Omental fat pad (tissue), 4 donors: ENCODE data around the gene TIRAP. TPM values are rescaled to one million over a fixed set of nuclear protein-coding genes. Genes with fewer than 3 reads are reported as not detected.

Source experiments
- ATAC-seq: fragments of 150-250 bp; one replicate; pipeline ENCODE4 v1.9.1; 2016; ENCODE audit warnings: mild to moderate bottlenecking, moderate library complexity; ENCODE audit not compliant: low FRiP score
- DNase-seq: peaks from one replicate; pipeline ENCODE4 v3.0.0-alpha.2; 2019; ENCODE audit warnings: low spot score
- small RNA-seq: library from RNA; depleted of rRNA; stranded (forward); fragments of <200 nt; gene quantifications from one replicate; pipeline ENCODE3, GENCODE V24; 2016
- total RNA-seq, 4 donors: library from RNA; depleted of rRNA; stranded (reverse); fragments of >200 nt; gene quantifications; one replicate each; pipeline ENCODE4 v1.1.0, GENCODE V29; 2016
- TF ChIP-seq, protein P1 (sequence below), 3 donors: fragments of 450-650 bp; IDR thresholded peaks; one replicate each; pipeline ENCODE4 v1.5.1; 2016 to 2017; ENCODE audit warnings: antibody characterized with exemption in 3 of 3, mild to moderate bottlenecking in 3 of 3, moderate library complexity in 2 of 3

The TIRAP gene
- total RNA-seq, 4 donors from 2014 or later, result 6.0 to 17.0 (median 8.5) TPM

DNA sequence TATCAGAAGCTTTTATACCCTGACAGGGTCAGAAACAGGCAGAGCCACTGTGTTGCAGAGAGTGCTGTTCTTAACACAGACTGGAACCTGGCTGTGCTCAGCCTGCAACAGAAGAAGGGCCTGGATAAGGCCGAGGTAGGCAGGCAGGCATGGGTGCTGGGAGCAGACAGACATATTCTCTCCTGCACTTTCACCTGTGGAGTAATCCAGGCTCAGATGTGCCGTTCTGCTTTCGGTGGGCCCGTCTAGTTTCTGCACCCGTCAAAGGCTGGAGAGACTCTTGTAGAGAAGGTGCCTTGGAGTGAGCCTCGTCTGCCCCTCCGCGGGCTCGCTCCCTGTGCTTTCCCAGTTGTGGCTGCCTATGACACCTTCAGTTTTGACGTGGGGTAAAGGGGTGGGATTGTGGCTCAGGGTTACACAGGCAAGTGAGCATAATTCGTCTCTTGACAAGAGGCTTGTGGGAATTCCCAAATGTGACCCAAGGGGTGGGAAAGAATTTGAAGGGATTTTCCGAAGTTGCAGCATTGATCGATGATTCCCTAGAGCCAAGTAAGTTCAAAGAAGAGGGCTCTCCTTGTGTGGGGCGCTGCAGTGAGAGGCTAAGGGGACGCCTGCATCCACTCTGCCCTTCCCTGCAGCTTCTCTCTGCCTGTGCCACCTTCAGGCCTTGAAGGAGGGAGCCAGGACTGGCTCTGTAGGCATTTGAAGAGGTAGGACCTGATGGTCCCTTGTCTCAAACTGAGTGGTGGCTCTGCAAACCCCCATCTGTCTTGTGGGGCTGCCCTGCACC lies 56.4 kb downstream of the TIRAP start:
- TF ChIP-seq, protein P1, sequence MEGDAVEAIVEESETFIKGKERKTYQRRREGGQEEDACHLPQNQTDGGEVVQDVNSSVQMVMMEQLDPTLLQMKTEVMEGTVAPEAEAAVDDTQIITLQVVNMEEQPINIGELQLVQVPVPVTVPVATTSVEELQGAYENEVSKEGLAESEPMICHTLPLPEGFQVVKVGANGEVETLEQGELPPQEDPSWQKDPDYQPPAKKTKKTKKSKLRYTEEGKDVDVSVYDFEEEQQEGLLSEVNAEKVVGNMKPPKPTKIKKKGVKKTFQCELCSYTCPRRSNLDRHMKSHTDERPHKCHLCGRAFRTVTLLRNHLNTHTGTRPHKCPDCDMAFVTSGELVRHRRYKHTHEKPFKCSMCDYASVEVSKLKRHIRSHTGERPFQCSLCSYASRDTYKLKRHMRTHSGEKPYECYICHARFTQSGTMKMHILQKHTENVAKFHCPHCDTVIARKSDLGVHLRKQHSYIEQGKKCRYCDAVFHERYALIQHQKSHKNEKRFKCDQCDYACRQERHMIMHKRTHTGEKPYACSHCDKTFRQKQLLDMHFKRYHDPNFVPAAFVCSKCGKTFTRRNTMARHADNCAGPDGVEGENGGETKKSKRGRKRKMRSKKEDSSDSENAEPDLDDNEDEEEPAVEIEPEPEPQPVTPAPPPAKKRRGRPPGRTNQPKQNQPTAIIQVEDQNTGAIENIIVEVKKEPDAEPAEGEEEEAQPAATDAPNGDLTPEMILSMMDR (IDR thresholded peaks at IDR 0.05), result no peak
- no peak for DNase-seq
- ATAC-seq, result peak; percentile 21

DNA sequence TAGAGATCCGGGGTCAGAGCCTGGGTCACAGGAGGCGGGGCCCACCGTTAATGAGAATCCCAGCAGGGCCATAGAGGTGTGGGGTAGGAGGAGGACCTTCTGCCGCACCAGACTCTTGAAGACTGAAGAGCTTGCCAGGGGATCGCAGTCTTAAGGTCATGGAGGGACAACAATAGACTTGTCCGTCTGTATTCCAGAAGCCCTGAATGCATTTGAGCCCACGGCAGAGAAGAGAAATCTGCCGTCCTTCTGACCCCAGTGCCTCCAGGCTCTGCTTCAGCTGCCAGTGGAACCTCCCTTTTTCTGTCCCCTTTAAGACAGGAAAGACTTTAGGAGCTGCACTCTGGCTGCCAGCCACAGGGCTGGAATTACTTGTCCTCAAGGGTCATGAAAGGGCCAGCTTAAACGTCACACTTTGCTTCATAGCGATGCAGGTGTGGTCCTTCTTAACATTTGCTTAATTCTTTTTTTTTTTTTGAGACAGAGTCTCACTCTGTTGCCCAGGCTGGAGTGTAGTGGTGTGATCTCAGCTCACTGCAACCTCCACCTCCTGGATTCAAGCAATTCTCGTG lies 57.1 kb downstream of the TIRAP start:
- TF ChIP-seq, protein P1 (IDR thresholded peaks at IDR 0.05), result no peak
- DNase-seq (no peak), ATAC-seq (no peak)

DNA sequence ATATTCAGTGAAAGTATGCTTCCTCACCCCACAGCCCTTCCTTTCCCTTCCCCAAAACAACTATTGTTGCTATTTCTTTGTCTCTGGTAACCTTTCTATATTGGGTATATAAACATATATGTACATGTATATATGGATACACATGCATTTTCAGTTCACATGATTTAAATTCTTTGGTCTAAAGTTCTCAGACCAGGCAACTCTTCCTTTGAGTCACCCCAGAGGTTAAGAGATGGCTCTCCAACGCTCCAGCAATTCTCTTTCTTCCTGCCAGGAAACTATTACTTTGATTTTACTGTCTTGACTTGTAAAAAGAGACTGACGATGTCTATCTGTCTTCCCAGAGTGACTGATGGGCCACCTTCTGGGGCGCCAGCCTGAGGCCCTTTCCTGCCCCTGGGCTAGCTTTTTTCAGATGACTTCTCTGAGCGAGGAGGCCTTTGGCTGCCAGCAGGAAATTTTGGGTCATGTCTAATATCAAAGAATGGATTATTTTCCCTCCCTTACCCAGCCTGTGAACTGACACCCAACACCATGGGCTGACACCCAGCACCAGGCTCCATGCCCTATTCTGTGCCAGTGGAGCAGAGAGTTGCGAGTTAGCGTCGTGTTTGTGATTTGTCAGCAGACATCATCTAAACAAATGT lies 58.2 kb downstream of the TIRAP start:
- TF ChIP-seq, protein P1 (IDR thresholded peaks at IDR 0.05), result no peak
- DNase-seq, result no peak
- ATAC-seq, result no peak

DNA sequence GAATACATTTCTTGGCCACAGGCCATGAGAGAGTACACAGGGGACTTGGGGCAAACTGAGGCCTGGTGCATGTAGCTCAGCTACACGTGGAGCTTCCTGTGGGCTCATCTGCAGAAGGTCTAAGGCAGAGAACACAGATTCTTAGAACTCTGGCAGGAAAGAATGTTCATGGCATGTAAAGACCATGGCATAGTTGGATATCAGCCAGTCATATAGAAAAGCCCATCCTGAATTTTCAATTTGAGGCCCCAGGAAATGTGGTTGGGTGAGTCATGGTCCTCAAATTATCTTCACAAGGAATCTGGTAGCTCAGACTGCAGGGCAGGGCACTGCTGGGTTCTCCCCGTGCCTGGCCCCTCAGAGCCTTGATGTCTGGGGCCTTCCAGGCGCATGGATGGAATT lies 58.9 kb downstream of the TIRAP start:
- DNase-seq, result no peak
- TF ChIP-seq, protein P1 (IDR thresholded peaks at IDR 0.05), result no peak
- no peak for ATAC-seq

DNA sequence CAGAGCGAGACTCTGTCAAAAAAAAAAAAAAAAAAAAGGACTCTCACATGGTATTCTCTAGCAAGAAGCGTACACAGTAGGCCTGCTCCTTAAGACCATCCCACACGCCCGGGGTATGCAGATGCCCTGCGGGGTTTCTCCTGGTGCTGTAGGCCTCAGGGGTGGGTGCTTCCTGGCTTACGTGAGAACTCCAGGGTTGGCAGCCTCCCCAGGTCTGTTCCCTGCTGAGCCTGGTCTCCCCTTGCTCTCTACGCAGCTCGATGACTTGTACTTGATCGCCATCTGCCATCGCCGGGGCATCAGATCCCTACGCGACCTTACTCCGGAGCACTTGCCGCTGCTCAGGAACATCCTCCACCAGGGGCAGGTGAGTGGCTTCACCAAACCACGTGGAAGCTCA lies 60.2 kb downstream of the TIRAP start:
- TF ChIP-seq, protein P1 (IDR thresholded peaks at IDR 0.05), result no peak
- DNase-seq (no peak), ATAC-seq (no peak)

Small RNAs within 50 kb of the gene (small RNA-seq; reads per million reads assigned to genes)
- gene RN7SL351P, result not detected

Other genes with a start within 250 kb of the TIRAP start
- gene CDON, start 220.2 kb upstream of the TIRAP start, total RNA-seq, result 100 to 1,000 TPM in 1 of 4 donors, 10 to 100 TPM in 3; 13.1 to 159 (median 43.4) TPM
- 10 to 100 TPM; 19.3 to 42.0 (median 24.0) TPM for gene RPUSD4, start 71.4 kb upstream of the TIRAP start, total RNA-seq
- gene FAM118B, start 71.3 kb upstream of the TIRAP start, total RNA-seq, result 10 to 100 TPM; 12.1 to 16.1 (median 13.3) TPM
- gene SRPRA, start 14.2 kb upstream of the TIRAP start, total RNA-seq, result 100 to 1,000 TPM in 1 of 4 donors, 10 to 100 TPM in 3; 83.5 to 109 (median 91.8) TPM
- gene FOXRED1, start 13.9 kb upstream of the TIRAP start, total RNA-seq, result 10 to 100 TPM; 10.2 to 27.3 (median 17.4) TPM
- gene DCPS, start 21.0 kb downstream of the TIRAP start, total RNA-seq, result 10 to 100 TPM in 2 of 4 donors, 1 to 10 TPM in 2; 8.0 to 12.4 (median 9.9) TPM
- 10 to 100 TPM; 13.2 to 59.3 (median 41.9) TPM for gene ST3GAL4, start 72.6 kb downstream of the TIRAP start, total RNA-seq